Stimulated activated CD8-positive, alpha-beta memory T cell treated with anti-CD3 and anti-CD28 coated beads, Interleukin-15, amount 100 ng/mL, for 48 hours (primary cell): ENCODE results near the gene ZNF423.
A peak's percentile ranks its signal among the peaks of the same experiment; 100 is the strongest.

Source experiments
- DNase-seq, 2 donors: peaks; one replicate each; pipeline ENCODE4 v3.0.0-alpha.2; 2020; ENCODE audit warnings: low read depth in 2 of 2

Gene ZNF423

GRCh38 chr16:49754495-49755312, 101.2 kb downstream of the ZNF423 start:
- DNase-seq: no peak

DNA sequence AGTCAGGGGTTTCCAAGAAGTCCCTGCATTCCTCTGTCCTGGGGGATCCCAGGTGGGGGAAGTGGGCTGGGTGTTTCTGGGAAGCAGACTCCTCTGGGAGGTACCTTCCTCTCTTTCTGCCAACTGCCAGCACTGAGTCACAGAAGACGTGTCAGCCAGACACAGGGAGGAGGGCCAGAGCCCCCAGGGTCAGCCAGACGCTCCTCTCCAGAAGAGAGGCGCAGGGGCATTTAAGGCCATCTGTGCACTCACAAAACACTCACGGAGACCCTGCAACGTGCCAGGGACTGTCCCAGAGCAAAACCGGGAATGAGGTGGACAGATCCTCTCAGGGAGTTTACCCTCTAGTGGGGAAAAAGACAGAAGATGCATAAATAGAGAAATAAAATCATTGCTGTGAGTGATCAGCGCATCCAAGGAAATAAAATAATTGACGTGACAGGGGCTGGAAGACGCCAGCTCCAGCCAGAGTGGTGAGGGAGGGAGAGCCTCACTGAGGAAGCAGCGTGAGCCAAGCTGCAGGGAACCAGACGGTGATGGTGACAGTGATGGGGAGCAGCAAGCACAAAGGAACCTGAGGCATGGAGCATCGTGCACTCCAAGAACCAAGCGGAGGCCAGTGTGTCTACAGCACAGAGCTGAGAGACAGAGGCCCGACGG, 105.4 kb downstream of the ZNF423 start:
- no peak for DNase-seq

DNA sequence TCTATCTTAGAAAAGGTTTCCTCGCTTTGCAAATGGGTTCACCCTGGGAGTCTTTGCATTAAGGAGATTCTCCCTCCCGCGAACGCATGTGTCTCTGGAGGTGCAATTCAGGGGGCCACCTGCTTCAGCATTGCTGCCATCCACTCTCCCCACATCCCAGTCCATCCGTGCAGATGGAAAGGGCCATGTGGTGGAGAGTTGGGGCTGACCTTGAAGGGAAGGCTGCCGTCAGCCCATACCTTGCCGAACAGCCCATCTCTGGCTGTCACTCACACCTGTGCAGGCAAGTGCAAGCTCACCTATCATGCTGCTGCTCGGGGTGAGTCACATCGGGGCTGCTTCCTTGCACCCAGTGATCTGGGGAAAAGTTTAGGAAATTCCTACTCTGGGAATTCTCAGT, 106.1 kb downstream of the ZNF423 start:
- no peak for DNase-seq

- DNase-seq: peak; percentile 13 to 14
These were observed 107.6 kb downstream of the ZNF423 start for GRCh38 chr16:49748322-49748721.

DNA sequence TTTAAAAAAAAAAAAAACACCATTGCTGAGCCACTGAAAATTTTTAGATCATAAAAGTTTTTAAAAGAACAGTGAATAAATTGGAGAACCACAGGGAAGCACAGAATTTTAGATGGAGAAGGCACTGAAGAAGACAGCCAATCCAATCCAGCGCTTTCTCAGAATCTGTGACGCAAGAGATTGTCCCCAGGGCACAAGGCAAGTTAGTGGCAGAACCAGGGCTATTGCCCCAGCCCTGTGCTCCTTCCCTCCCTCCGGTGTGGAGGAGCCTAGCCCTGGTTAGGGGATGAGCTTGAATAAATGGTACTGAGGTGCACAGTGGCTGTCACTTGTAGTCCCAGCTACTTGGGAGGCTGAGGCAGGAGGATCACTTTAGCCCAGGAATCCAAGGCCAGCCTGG, 108.3 kb downstream of the ZNF423 start:
- DNase-seq: no peak

DNA sequence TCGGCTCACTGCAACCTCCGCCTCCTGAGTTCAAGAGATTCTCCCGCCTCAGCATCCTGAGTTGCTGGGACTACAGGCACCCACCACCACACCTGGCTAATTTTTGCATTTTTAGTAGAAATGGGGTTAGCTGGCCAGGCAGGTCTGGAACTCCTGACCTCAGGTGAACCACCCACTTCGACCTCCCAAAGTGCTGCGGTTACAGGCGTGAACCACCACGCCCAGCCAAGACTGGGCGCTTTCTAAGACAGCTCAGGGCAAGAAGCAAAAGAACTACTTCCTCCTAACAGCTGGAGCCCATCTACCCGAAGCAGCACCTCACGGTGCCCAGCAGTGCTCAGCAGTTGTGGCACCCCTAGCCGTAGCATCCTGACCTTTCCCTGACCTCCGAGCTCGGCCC, 109.4 kb downstream of the ZNF423 start:
- DNase-seq: no peak

DNA sequence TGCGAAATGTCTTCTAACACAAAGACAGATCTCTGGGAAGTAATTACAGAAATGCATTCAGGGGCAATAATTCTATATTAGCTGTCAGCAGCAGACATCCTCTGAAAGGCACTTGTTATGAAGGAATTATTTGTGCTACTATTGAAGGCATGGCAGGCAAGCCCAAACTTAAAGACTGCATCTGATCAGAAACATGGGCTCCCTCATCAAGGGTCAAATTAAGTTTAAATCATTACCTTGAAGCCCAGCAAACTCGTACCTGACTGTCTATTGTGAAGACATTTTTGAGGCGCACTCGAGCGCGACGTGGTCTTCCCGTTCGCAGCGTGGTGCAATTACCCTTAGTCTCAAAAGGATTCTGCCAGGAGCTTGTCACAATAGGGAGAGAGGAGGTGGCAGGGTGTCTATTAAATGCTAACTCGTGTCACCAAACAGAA, 110.6 kb downstream of the ZNF423 start:
- no peak for DNase-seq

DNA sequence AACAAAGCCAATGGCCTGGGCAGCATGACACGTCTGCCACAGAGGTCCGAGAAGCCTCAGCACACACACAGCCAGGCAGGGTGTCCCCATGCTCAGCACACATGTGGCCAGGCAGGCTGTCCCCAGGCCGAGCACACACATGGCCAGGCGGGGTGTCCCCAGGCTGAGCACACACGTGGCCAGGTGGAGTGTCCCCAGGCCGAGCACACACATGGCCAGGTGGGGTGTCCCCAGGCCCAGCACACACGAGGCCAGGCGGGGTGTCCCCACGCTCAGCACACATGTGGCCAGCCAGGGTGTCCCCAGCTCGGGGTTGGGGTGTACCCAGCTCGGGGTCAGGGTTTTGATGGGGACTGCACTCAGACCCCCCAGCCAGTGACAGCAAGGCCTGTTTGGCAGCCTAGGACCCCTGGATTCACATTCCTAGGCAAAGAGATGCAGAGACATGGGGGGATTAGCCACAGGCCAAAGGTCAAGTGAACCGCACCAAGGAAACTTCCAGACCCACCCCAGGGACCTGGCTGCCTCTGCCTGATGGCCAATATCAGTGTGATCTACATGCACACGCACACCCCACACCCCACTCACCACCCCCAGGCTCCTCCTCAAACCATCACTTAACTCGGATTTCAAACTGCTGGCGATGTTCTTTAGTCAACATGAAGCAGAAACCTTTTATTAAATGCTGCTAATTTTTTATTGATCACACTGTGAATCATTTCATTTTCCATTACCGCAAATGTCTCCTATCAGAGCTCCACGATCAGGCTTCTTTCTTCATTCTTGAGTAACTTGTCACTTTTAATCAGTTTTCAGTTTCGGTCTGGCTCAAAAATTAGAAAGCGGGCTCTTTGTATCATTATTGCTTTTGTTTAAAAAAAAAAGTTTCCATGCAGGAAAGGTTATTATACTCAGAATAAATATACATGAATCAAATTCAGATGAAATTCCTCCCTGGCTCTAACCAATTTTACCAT, 111.4 kb downstream of the ZNF423 start:
- DNase-seq: no peak

- DNase-seq: no peak
These were observed 112.3 kb downstream of the ZNF423 start for GRCh38 chr16:49743658-49744057.

DNA sequence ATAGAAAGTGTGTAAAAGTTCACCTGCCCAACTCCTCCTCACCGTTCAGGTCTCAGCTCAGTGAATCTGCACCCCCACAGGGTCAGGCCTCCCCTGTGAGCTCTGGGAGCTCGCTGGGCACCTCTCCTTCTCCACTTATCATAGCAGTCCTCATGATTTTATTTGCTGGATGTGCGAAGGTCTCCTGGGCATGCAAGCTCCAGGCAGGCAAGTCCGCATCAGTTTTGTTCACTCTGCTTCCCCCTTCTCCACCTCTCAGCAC, 112.8 kb downstream of the ZNF423 start:
- no peak for DNase-seq

- no peak for DNase-seq
These were observed 113.3 kb downstream of the ZNF423 start for GRCh38 chr16:49742428-49743202.

- DNase-seq: no peak
These were observed 115.7 kb downstream of the ZNF423 start for GRCh38 chr16:49740256-49740655.

DNA sequence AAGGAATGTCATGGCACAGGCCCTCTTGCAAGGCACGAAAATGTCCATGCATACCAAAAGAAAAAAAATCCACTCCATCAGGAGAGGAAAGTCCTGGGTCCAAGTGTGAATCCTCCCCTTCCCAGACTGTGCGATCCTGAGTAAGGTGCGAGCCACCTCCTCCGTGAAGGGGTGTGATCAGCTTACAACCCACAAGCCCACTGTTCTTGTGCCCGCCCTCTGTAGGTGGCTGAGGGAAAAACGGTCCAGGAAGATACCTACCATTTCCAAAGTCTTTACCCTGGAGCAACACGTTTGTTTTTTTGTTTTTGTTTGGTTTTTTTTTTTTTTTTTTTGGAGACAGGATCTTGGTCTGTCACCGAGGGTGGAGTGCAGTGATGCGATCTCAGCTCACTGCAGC, 116.5 kb downstream of the ZNF423 start:
- no peak for DNase-seq

DNA sequence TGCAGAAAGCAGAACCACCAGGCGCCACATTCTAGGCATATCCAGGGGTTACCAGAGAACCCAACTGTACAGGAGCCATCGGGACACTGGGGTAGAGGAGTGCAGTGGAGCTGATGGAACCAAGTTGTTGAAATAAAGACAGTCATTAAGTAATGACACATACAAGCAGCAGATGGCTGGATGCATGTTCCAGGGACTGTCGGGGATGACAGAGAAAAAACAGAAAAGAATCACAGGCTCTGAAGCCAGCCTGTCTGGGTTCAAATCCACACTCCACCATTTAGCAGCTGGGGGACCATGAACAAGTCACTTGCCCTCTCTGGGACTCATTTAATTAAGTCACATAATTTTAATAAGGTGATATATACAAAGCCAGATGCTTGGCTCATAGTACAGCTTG, 117.1 kb downstream of the ZNF423 start:
- DNase-seq: no peak

GRCh38 chr16:49738001-49738400, 117.9 kb downstream of the ZNF423 start:
- no peak for DNase-seq

DNA sequence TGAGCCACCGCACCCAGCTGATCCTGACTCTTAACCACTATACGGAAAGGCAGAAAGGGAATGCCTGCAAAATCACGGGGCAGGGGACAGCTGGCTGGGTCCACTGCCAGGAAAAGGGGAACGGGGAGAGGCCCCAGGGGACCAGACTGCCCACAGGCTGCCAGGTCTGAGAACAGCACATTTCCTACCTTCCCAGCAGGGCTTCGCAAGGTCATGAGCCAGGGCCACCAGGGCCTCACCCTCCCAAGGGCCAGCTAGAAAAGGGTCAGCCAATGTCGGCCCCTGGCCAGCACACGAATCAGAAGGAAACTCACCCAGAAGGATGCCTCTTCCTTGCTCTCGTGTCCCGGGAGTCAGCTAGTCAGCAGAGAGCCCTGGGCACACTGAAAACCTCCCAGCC, 118.4 kb downstream of the ZNF423 start:
- DNase-seq: no peak

DNA sequence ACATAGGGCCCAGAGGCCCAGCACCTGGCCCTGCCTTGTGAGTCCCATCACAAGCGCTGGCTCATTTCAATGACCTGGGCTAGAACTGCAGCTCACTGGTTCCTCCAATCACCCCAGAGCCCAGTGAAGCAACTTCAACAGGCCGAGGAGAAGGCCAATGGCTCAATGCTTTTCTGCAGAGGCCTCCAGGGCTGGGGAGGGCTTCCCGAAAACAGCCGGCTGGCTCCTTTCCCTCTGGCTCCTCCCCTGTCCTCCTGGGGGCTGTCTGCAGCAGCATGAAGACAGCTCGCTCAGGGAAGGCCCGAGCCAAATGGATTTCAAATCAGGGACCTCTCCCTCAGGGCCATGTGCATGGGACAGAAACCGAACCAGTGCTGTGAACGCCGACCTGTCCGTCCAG, 121.6 kb downstream of the ZNF423 start:
- no peak for DNase-seq

DNA sequence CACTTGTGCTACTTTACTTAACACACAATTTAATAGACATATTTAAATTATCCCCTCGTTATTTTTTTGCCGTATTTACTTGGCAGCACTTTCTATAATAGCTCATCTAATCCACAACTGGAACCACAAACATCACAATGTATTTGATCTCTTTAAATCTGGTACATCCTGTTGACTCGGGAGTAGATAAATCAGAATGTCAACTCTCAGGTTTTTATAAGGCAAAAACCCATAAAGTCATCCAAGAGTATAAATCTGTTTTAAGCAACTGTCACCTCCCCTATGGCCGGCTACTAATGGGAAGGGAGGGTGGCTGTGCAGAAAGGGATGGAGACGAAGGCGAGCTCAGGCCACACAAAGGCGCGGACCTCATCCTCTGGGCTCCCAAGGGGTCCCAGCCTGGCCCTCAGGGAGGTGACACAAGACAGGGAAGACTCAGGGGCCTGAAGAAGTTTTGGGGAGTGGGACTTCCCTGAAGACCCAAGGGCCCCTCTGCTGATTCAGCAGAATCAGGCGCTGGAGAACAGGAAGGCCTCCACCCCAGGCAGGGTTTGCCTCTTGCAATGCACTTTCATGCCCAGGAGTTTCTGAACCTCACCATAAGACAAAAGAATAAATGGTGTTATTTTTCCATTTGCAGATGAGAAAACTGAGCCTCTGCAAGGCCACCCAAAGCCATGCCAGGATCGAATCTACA, 122.5 kb downstream of the ZNF423 start:
- no peak for DNase-seq

GRCh38 chr16:49731911-49732310, 124.0 kb downstream of the ZNF423 start:
- no peak for DNase-seq

DNA sequence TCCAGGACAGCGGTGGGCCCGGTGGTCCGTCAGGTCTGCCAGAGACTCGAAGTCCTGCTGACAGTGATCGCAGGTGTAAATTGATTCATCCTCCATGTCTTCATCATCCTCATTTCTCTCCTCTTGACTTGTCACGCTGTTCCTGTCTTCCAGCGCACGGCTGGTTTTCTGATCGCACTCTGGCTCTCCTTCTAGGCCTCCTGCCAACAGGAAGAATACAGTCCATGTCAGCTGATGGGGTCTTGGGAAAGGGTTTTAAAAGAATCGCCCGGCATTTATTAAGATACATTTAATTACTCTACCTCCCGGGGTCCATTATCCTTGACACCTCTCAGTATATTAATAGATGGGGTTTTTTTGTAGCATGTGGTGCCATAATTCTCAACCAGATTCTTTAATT, 125.1 kb downstream of the ZNF423 start:
- no peak for DNase-seq

GRCh38 chr16:49727611-49728010, 128.3 kb downstream of the ZNF423 start:
- DNase-seq: no peak
